ENCODE data around the gene ADIPOR2. TPM values are rescaled to one million over a fixed set of nuclear protein-coding genes. Genes with fewer than 3 reads are reported as not detected.
"Not testable (repeated sequence)": the region's sequence is repeated elsewhere in the genome, so short reads cannot be mapped to it uniquely, and the experiment has no call there.

ADIPOR2 gene
- total RNA-seq, 1 donor from 2014 or later, result 46.6 TPM

DNA sequence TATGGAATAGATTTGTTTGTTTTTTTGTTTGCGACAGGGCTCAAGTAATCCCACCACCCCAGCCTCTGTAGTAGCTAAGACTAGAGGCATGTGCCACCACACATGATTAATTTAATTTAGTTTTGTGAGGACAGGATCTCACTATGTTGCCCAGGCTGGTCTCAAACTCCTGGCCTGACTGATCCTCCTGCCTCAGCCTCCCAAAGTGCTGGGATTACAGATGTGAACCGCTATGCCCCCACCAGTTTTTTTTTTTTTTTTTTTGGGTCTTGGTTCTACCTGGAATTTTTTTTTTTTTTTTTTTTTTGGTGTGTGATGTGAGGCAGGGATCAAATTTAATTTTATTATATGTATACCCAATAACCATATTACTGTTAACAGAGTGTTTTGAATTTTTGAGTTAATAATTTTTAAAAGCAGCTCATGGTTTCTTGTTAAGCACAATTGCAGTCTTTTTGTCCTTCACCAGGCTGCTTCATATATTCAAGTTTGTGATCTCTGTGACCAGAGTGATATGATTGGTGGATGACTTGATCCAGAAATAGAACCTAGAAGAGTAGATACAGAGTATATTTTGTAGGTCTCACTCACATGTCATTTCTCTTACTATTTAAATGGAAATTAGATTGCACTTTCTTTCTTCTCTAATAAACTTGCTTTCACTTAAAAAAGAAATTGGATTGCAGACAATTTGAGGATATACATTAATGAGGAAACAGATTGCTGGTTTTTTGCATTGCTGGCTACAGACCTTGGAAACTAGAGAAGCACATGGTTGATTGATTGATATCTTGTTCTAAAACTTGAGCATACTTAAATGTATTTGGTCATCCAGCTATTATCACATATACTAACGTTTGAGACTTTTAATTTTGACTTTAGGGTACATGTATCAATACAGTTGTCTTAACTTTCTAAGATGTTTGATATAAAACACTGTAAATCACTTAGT lies 13.2 kb downstream of the ADIPOR2 start:
- DNase-seq (ENCODE audit: low spot score), result no peak

DNA sequence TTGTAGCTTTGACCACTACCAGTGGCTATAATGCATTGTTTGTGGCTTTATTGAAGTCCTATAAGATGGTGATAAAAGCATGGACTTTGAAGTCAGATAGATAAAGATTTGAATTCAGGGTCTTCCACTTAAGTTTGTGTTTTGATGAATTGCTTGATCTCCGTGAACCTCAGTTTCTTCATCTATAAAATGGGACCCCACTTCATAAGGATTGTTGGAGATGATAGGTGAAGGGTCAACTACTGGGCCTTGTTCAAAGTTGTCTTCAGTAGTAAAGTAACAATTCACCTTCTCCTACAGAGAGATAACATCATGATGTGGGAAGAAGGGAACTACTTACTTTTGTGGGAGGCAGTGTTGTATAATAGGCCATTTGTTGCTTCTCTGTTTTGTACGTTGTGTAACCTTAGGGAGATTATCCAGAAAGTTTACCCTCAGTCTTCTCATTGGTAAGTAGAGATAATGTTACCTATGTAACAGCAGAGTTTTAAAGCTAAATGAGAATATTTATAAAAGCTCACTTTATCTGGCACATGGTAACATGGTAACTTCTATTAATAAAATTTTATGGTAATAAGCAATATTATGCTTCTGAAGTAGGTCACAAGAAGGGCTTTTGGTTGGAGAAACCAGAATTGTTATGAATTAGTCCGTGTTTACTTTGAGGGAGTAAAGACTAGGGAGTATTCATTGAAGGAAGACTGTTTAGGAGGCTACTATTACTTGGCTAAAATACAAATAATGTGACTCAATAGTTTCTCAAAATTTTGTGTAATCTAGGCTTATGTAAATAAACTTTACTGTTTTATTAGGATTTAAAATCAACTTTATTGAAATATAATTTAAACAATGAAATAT lies 15.1 kb downstream of the ADIPOR2 start:
- DNase-seq (ENCODE audit: low spot score), result no peak

DNA sequence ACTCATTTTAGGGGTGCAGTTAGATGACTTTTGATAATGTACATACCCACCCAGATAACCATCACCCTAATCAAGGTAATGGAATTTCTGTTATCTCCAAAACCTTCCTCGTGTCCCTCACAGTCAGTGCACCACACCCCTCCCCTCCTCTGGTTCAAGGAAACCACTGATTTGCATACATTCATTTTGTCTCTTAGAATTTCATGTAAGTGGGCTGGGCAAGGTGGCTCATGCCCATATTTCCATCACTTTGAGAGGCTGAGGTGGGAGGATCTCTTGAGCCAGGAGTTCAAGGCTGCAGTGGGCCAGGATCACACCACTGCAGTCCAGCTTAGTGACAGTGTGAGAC lies 15.7 kb downstream of the ADIPOR2 start:
- no peak for DNase-seq (ENCODE audit: low spot score)

DNA sequence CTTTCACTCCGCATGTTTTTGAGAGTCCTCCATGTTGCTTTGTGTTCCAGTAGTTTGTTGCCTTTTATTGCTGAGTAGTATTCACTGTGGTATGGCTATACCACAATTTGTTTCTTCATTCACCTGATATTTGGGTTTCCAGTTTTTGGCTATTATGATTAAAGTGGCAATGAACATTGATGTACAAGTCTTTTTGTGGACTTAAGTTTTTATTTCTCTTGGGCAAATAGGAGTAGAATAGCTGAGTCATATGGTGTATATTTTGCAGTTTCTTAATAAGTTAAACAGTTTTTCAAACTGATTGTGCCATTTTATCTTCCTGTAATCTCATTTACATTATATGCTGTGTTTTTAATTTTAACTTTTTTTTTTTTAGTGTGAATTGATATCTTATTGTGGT lies 16.2 kb downstream of the ADIPOR2 start:
- no peak for DNase-seq (ENCODE audit: low spot score)

DNA sequence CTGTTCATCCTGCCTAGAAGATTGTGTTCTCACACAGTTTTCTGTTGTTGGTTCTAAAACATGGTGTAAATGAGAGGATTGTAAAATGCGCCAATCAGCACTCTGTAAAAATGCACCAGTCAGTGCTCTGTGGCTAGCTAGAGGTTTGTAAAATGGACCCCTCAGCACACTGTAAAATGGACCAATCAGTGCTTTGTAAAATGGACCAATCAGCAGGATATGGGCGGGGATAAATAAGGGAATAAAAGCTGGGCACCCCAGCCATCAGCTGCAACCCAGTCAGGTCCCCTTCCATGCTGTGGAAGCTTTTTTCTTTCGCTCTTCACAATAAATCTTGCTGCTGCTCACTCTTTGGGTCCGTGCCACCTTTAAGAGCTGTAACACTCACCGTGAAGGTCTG lies 19.1 kb downstream of the ADIPOR2 start:
- not testable (repeated sequence) for DNase-seq (ENCODE audit: low spot score)

DNA sequence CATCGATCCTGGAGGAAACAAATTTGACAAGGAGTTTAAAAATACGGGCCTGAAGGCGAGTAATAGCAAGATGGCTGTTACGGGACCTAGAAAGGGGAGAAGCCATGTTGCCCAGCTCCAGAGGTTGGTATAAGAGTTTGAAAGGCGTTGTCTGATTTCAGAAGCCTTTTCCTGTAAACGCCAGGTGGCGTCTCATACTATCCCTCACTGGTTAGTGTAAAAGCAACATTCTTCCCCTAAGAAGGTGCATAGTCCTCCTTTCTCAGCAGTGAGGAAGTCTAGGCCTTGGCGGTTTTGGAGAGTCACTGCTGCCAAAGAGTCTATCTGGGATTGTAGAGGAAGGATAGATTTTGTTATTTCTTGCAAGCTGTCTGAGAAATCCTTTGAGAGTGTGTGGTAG lies 20.0 kb downstream of the ADIPOR2 start:
- not testable (repeated sequence) for DNase-seq (ENCODE audit: low spot score)

DNA sequence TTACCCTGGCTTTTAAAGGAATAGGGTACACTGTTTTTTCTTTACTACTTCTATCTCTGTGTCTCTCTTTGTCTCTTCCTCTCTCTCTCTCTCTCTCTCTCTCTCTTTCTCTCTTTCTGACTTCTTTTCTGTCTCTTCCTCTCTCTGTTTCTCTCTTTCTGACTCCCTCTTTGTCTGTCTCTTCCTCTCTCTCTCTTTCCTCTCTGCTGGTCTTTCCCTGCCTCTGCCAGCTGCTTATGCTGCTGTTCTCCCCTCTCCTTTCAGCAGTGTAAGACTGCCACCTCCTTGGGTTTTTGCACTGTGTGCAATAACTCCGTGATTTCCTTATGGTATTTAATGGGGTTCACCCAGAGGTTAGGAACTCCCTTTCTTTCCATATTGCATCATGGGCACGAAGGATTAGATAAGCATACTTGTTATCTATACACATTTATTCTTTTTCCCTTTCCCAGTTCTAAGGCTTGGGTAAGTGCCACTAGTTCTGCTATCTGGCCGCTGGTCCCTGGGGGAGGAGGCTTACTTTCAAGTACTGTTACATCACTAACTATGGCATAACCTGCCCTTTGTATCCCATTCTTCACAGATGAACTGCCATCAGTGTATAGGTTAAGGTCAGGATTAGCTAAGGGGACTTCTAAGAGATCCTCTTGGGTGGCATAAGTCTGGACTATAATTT lies 20.8 kb downstream of the ADIPOR2 start:
- not testable (repeated sequence) for DNase-seq (ENCODE audit: low spot score)

DNA sequence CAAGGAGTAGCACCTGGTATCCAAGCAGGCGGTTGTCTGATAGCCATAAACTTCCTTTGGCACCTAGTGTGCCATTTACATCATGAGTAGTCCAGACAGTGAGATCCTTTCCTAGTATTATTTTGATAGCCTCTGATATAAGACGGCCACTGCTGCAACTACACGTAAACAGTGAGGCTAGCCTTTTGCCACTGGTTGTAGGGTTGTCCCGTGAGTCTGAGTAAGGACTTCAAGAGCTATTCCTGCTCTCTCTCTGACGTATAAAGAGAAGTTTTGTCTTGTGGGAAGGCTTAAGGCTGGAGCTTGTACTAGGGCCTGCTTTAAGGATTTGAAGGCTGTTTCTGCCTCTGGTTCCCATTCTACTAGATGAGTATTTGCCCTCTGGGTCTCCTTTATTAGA lies 21.4 kb downstream of the ADIPOR2 start:
- not testable (repeated sequence) for DNase-seq (ENCODE audit: low spot score)

DNA sequence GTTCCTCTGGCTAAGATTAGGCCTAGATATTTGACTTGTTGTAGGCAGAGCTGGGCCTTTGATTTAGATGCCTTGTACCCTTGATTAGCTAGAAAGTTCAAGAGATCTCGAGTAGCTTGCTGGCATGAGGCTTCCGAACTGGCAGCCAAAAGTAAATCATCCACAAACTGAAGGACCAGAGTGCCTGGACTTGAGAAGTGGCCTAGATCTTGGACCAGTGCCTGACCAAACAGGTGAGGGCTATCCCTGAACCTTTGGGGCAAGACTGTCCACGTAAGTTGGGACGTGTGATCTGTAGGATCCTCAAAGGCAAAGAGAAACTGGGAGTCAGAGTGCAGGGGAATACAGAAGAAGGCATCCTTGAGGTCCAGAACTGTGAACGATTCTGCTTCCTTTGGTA lies 22.0 kb downstream of the ADIPOR2 start:
- DNase-seq (ENCODE audit: low spot score), result not testable (repeated sequence)

DNA sequence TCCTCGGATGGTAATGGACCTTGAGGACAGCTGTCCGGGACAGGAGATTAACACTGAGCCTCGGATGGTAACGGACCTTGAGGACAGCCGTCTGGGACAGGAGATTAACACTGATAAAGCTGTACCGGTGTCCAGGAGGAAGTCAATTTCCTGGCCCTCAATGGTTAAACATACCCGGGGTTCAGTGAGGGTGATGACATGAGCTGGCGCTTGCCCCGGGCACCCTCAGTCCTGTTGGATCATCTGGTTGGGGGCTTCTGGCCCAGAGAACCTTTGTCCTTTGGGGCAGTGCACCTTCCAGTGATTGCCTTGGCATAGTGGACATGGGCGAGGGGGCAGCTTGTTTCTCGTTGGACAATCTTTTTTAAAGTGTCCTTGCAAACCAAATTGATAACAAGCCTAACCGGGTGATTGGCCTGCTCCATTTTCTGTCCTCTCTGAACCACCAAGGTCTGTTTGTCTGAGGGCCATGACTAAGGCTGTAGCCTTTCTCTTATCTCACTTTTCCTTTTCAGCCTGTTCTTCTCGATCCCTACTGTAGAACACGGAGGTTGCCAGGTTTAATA lies 23.0 kb downstream of the ADIPOR2 start:
- DNase-seq (ENCODE audit: low spot score), result not testable (repeated sequence)

DNA sequence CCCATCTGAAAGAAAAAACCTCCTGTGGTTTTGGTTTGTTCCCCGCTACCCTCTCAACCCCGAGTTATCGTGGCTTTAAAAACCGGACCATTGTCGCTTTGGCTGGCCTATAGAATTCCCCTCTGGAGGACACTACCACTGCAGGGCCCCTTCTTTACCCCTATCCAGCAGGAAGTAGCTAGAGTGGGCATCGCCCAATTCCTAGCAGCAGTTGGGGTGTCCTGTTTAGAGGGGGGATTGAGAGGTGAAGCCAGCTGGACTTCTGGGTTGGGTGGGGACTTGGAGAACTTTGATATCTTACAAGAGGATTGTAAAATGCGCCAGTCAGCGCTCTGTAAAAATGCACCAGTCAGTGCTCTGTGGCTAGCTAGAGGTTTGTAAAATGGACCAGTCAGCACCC lies 24.6 kb downstream of the ADIPOR2 start:
- not testable (repeated sequence) for DNase-seq (ENCODE audit: low spot score)

DNA sequence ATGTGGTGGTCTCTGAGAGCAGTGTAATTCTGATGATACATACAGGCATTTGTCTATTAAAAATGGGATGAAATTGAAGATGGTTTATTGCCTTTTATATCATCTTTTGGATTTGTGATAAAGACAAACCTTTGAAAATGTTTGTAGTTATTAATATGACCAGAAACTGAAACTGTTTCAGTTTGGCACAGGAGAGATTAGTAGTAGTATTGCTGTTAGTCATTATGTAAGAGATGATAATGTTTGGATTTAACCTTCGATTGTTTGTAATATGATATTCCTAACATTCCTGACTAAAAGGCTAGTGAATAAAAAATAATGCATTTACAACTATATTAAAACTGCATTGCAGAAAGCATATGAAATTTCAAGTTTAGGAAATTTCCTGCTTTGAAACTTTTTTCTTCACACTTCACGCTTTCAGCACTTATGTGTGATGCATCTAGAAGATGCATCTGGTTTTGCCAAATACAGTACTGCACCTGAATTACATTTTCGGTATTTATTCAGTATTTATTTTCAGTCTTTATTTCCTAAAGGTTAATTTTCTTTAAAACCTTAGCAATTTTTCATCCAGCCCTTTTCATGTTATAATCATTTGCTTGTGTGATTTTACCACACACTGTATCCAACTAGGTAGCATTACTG lies 25.5 kb downstream of the ADIPOR2 start:
- no peak for DNase-seq (ENCODE audit: low spot score)

DNA sequence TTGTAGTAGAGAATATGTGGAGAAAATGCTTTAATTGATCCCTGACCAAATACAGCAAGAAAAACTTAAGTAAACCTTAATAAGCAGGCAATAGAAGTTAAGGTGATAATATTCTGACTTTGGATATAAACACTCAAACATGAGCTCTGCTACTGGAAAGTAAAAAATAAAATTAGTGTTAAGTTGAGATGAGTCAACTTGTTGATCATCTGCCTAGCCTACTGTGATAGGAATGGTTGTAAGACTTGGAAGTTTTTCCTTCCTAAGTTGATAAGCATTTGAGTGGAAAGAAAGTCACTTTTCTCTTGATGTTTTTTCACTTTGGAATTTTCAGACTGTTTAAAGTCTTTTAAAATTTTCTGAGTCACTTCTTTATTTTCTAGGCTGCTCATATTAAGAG lies 26.0 kb downstream of the ADIPOR2 start:
- DNase-seq (ENCODE audit: low spot score), result no peak

DNA sequence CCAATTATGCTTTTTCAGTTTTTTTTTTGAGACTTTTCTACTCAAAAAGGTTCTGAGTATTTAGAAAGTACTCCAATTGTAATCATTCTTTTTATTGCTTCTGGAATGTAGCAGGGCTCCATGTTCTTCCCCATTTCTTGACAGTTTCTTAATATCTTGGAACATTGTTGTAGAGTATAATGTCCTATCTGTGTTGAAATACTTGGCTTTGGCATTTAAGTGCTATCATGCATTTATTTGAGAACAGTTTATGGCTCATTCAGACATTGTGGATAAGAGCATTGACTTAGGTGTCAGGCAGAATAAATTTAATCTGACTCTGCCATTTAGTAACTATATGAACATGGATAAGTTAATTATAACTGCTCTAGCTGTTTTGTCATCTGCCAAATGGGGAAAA lies 28.3 kb downstream of the ADIPOR2 start:
- no peak for DNase-seq (ENCODE audit: low spot score)

DNA sequence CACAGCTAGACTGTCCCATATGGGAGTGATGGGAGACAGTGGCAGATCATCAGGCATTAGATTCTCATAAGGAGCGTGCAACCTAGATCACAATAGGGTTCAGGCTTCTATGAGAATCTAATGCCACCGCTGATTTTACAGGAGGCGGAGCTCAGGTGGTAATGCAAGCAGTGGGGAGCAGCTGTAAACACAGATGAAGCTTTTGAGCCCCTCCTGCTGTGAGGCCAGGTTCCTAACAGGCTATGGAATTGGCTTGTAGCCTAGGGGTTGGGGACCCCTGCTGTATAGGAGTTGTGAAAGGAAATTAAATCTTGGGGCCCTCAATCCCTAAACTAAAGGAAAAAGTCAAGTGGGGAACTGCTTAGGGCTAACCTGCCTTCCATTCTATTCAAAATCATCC lies 29.6 kb downstream of the ADIPOR2 start:
- DNase-seq (ENCODE audit: low spot score), result no peak

DNA sequence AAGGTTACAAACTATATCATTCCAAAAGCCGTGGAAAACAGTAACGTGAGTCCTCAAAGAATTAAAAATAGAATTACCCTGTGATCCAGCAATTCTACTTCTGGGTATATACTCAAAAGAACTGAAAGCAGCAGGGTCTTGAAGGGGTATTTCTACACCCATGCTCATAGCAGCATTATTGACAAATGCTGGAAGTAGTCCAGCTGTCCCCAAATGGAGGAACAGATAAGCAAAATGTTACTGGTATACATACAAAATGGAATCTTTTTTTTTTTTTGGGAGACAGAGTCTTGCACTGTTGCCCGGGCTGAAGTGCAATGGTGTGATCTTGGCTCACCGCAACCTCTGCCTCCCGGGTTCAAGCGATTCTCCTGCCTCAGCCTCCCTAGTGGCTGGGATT lies 32.9 kb downstream of the ADIPOR2 start:
- no peak for DNase-seq (ENCODE audit: low spot score)

DNA sequence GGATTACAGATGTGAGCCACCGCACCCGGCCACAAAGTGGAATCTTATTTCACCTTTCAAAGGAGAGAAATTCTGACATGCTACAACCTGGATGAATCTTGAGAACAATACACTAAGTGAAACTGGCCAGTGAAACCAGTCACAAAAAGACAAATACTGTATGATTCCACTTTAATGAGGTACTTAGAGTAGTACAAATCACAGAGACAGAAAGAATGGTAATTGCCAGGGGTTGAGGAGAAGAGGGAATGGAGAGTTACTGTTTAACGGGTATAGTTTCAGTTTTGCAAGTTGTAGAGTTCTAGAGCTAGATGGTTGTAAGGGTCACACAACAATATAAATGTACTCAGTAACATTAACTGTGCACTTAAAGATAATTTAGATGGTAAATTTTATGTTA lies 33.4 kb downstream of the ADIPOR2 start:
- no peak for DNase-seq (ENCODE audit: low spot score)

DNA sequence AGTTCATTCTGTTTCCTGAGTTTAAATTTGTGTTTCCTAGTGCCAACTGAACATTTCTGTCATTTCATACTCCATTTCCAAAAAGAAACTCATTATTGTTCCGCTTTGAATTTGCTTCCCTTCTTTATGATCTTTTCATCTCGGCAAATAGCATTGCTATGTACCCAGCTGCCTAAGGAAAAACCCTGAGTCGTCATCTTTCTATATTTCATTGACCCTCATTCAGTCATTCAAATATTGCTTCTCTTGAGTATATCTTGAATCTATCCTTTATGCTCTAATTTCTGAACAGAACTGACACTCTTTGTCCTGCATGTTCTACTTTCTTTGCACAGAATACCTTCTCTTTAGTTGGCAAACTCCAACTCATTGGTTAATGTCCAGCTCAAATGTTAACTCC lies 35.9 kb downstream of the ADIPOR2 start:
- DNase-seq (ENCODE audit: low spot score), result no peak

DNA sequence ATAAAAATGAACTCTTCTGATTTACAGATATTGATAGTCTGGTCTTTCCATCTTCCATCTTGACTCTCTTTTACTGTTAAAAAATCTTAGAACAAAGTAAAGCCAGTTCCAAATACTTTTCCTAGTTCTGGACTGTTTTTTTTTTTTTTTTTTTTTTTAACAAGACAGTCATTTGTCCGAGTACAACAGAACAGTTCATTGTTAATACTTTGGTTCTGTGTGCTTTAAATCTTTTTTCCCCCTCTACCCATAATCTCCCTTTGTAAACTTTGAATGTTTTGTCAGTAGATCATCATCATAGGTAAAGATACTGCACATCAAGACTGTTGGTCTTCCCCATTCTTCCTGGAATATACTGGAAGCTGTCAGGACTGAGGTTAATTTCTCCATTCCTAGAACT lies 38.0 kb downstream of the ADIPOR2 start:
- no peak for DNase-seq (ENCODE audit: low spot score)

DNA sequence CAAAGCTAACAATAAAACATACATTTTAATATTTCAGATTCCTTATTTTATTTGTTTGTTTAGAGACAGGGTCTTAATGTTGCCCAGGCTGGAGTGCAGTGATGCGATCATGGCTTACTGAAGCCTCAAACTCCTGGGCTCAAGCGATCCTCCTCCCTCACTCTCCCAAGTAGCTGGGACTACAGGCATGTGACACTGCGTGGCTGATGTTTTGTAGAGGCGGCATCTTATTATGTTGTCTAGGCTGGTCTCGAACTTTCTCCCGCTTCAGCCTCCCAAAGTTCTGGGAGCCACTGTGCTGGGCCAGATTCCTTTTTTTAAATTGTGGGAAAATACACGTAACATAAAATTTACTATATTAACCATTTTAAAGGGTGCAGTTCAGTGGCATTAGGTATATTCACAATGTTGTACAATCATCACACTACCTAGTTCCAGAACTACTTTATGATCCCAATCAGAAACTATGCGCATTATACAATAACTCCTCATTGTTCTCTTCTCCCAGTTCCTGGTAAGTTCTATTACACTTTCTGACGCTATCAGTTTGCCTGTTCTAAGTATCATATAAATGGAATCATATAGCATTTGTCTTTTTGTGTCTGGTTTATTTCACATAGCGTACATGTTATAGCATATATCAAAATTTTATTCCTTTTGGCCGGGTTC lies 40.3 kb downstream of the ADIPOR2 start:
- no peak for DNase-seq (ENCODE audit: low spot score)

DNA sequence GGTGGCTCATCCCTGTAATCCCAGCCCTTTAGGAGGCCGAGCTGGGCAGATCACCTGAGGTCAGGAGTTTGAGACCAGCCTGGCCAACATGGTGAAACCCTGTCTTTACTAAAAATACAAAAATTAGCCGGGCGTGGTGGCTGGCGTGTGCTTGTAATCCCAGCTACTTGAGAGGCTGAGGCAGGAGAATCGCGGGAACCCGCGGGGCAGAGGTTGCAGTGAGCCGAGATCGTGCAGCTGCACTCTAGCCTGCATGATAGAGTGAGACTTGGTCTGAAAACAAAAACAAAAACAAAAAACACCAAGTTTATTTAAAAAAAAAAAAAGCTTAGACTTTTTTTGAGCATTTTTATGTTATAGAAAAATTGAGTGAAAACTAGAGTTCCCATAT lies 40.8 kb downstream of the ADIPOR2 start:
- not testable (repeated sequence) for DNase-seq (ENCODE audit: low spot score)
